Omental fat pad (tissue), 4 donors: ENCODE measurements around the gene LEUTX. TPM values are rescaled to one million over a fixed set of nuclear protein-coding genes. Genes with fewer than 3 reads are reported as not detected.
"Not testable (repeated sequence)": the region's sequence is repeated elsewhere in the genome, so short reads cannot be mapped to it uniquely, and the experiment has no call there.

ENCODE experiments used
- ATAC-seq: fragments of 150-250 bp; one replicate; pipeline ENCODE4 v1.9.1; 2016; ENCODE audit warnings: mild to moderate bottlenecking, moderate library complexity; ENCODE audit not compliant: low FRiP score
- DNase-seq: peaks from one replicate; pipeline ENCODE4 v3.0.0-alpha.2; 2019; ENCODE audit warnings: low spot score
- total RNA-seq, 4 donors: library from RNA; depleted of rRNA; stranded (reverse); fragments of >200 nt; gene quantifications; one replicate each; pipeline ENCODE4 v1.1.0, GENCODE V29; 2016
- TF ChIP-seq, protein P1 (sequence below), 3 donors: fragments of 450-650 bp; IDR thresholded peaks; one replicate each; pipeline ENCODE4 v1.5.1; 2016 to 2017; ENCODE audit warnings: antibody characterized with exemption in 3 of 3, mild to moderate bottlenecking in 3 of 3, moderate library complexity in 2 of 3

The LEUTX gene
- total RNA-seq, 4 donors from 2014 or later, result not detected

DNA sequence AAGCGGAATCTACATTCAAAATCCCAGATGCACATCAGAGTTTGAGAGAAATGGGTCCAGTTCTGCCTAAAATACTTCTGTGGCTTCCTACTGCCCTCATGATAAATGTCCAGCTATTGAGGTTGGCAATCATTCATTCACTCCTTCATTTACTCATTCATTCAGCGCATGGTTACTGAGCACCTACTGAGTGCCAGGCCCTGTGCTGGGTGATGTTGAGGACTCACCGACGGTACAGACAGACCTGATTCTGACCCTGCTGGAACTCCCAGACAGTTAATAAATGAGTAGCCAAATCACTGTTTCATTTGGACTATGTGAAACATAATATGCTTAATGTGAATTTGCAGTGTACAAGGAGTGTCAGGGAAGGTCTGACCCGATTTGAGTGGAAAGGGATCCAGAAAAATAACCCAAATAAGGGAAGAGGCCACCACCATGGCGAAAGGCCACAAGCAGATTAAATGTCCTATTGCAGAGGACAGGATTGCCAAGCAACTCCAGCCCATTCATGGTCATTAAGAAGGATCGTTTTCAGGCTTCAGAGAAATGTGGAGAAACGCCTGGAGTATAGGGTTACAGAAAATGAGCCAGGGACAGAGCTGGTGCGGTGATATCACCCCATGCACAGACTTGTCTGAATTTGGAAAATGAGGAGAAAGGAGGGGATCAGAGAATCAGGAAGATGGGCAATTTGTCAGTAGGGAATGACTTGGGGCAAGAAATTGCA lies 34.8 kb downstream of the LEUTX start:
- ATAC-seq (no peak), DNase-seq (no peak)
- TF ChIP-seq, protein P1, sequence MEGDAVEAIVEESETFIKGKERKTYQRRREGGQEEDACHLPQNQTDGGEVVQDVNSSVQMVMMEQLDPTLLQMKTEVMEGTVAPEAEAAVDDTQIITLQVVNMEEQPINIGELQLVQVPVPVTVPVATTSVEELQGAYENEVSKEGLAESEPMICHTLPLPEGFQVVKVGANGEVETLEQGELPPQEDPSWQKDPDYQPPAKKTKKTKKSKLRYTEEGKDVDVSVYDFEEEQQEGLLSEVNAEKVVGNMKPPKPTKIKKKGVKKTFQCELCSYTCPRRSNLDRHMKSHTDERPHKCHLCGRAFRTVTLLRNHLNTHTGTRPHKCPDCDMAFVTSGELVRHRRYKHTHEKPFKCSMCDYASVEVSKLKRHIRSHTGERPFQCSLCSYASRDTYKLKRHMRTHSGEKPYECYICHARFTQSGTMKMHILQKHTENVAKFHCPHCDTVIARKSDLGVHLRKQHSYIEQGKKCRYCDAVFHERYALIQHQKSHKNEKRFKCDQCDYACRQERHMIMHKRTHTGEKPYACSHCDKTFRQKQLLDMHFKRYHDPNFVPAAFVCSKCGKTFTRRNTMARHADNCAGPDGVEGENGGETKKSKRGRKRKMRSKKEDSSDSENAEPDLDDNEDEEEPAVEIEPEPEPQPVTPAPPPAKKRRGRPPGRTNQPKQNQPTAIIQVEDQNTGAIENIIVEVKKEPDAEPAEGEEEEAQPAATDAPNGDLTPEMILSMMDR (IDR thresholded peaks at IDR 0.05), result no peak

DNA sequence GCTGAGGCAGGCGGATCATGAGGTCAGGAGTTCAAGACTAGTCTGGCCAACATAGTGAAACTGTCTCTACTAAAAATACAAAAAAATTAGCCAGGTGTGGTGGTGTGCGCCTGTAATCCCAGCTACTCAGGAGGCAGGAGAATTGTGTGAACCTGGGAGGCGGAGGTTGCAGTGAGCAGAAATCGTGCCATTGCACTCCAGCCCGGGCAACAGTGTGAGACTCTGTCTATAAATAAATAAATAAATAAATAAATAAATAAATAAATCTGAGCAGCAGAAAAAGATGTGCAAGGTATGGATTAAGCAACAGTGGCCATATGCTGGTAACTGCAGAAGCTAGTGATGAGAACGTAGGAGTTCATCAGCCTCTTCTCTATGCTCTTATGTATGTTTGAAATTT lies 35.5 kb downstream of the LEUTX start:
- DNase-seq, ATAC-seq: not testable (repeated sequence)

DNA sequence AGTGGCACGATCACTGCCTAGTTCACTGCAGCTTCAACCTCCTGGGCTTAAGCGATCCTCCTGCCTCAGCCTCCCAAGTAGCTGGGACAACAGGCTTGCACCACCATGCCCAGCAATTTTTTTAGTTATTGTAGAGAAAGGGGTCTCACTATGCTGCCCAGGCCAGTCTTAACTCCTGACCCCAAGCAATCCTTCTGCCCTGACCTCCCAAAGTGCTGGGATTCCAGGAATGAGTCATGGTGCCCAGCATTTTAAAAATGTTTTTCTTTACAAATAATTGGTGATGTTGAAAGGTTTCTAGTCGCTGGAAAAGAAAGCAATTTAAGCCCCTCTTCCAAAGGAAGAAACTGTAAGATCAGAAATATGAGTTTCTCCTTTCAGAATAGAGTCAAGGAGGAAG lies 35.9 kb downstream of the LEUTX start:
- TF ChIP-seq, protein P1 (IDR thresholded peaks at IDR 0.05), result no peak
- no peak for ATAC-seq
- no peak for DNase-seq

DNA sequence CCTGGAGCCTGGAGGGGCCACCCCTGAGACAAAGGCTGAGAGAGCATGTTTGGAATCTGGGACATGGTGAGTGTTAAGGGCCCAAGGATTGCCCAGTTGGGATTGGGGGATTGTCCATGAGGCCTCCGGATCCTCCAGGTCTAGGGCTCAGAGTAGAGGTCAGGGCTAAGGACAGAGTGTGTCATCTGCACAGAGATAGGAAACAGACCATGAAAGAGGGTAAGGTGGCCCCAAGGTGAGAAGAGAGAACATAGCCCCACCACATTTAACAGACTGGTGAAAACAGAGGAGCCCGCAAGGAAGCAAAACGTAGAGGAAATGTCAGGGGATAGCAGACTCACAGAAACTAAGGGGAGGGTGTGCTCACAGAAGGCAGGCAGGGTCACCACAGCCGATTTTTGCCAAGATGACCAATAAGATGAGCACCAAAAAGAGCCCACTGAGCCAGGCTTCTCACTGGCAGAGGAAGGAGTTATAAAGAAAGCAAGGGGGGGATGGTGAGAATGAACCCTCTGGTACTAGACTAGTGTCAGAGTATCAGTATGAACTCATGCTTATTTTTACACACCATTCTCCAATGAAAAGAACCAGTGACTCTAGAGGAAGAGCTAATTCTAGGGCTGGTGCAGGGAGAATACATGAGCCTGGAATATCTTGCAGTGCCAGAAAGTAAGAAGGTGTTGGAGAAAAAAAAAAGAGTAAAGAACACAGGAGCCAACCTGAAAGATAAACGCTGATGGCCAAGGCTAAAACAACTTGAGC lies 37.8 kb downstream of the LEUTX start:
- no peak for DNase-seq
- TF ChIP-seq, protein P1 (IDR thresholded peaks at IDR 0.05), result no peak
- ATAC-seq, result no peak

DNA sequence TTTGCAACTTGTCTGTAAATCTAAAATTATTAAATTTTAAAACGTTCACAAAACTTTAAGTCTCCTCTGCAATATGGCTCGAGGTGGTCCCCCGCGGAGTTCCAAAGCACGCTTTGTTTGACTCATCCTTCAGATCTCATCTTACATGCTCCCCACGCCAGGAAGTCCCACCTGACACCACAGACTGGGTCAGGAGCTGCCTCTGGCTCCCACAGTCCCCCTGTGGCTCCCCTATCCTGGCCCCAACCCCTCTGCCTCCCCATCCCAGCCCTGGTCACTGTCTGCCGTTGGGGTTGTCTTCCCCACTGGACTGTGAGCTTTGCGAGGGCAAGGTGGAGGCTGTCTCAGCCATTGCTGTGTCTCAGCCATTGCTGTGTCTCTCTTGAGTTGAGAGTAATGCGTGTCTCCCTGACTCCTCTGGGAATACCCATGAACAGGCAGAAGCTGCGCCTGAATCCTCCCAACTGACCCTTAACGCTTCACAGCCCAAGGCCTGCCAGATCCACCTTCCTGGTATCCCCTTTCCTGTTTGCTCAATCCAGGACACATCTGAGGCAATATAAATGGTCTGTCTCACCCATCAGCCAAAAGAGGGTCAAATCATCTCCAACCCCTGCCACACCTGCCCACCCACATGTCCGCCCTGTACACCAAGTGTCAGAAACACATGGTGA lies 39.4 kb downstream of the LEUTX start:
- ATAC-seq (no peak), DNase-seq (no peak)
- TF ChIP-seq, protein P1 (IDR thresholded peaks at IDR 0.05), result no peak

DNA sequence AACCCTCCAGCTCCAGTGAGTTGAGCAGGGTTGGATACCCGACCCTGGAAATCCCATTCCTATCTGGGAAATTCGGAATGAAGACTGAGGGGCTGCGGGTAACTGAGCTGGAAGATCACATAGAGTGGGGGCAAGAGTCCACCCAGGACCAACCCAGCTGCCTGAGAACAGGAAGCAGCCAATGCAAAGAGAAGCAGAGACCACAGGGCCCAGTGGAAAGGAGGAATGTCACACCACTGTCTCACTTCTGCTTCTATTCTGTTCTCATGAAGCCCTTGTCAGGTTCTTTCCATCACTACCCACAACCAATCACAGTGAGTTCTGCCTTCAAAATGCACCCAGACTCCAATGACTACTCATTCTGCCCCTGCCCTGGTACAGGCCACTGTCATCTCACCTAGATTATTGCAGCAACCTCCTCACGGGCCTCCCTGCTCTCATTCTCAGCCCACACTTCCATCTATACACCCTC lies 40.0 kb downstream of the LEUTX start:
- TF ChIP-seq, protein P1 (IDR thresholded peaks at IDR 0.05), result no peak
- no peak for DNase-seq
- ATAC-seq, result no peak

DNA sequence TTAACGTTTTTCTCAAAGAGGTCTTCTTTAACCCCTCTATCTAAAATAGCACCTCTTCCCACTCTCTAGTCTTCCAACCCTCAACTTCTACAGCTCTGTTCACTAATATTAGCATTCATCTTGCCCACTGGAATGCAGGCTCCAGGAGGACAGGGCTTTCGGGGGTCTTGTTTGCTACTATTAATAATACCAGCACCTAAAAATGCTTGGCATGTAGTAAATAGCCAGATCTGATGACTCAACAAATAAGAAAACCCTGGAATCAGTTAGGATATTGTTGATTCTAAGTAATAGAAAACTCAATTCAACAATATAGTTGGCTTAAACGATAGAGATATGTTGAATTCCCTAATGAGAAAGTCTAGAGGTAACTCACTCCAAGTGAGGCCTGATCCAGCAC lies 41.1 kb downstream of the LEUTX start:
- DNase-seq (no peak), ATAC-seq (no peak)
- TF ChIP-seq, protein P1 (IDR thresholded peaks at IDR 0.05), result no peak
